BLaER1 treated with 17β-estradiol and CSF1 and Interleukin-3, amounts not matched to agents 10 nM and 100 nM (cell line): ENCODE measurements around the gene SH3TC1.
A peak's percentile ranks its signal among the peaks of the same experiment; 100 is the strongest.

Experiments used
- H3K27ac ChIP-seq, 11 experiments: shearing (Covaris generic); formaldehyde crosslinking; 2 replicates each; pipeline ENCODE4 v1.8.1; 2022
- H3K27me3 ChIP-seq, 11 experiments: shearing (Covaris generic); formaldehyde crosslinking; 2 replicates each; pipeline ENCODE4 v1.8.1; 2022
- H3K36me3 ChIP-seq, 11 experiments: shearing (Covaris generic); formaldehyde crosslinking; 2 replicates each; pipeline ENCODE4 v1.8.1; 2022
- H3K4me1 ChIP-seq, 10 experiments: shearing (Covaris generic); formaldehyde crosslinking; 2 replicates each; pipeline ENCODE4 v1.8.1; 2022
- H3K4me2 ChIP-seq, 11 experiments: shearing (Covaris generic); formaldehyde crosslinking; 2 replicates each; pipeline ENCODE4 v1.8.1; 2022
- H3K4me3 ChIP-seq, 10 experiments: shearing (Covaris generic); formaldehyde crosslinking; 2 replicates each; pipeline ENCODE4 v1.8.1; 2022
- H3K9ac ChIP-seq, 11 experiments: shearing (Covaris generic); formaldehyde crosslinking; 2 replicates each; pipeline ENCODE4 v1.8.1; 2022
- H3K9me3 ChIP-seq, 11 experiments: shearing (Covaris generic); formaldehyde crosslinking; replicated peaks in 1 of 11; 2 replicates each; pipeline ENCODE4 v1.8.1; 2022
- H4K20me1 ChIP-seq, 11 experiments: shearing (Covaris generic); formaldehyde crosslinking; 2 replicates each; pipeline ENCODE4 v1.8.1; 2022
- Cebpa-rat ChIP-seq, 11 experiments: shearing (Covaris generic); IDR thresholded peaks; 2 replicates each; pipeline ENCODE4 v1.8.1; 2022

SH3TC1 gene

GRCh38 chr4:8219236-8219635 lies 20.1 kb downstream of the SH3TC1 start:
- peaks cover 36 to 100% (median 81%) of the 10 kb centered on the region in 10 experiments for H3K4me1 ChIP-seq
- no peak for TF ChIP-seq Cebpa-rat (IDR thresholded peaks at IDR 0.05)
- peak overlapping the region in 2 of 11 experiments; percentile 91 to 92; a peak in 4 of 22 replicates for H3K27ac ChIP-seq
- H3K4me3 ChIP-seq: no peak overlapping the region
- H3K36me3 ChIP-seq: peaks cover 70 to 93% (median 86%) of the 10 kb centered on the region in 11 experiments; a peak in 20 of 22 replicates
- no peaks in the 10 kb centered on the region for H3K27me3 ChIP-seq
- peaks cover 0 to 100% (median 0%) of the 10 kb centered on the region in 11 experiments; a peak in 7 of 22 replicates for H4K20me1 ChIP-seq
- peak overlapping the region in 6 of 11 experiments; percentile 72 to 96 (median 90); a peak in 10 of 22 replicates for H3K4me2 ChIP-seq
- H3K9me3 ChIP-seq: peaks cover 0 to 14% (median 0%) of the 10 kb centered on the region in 11 experiments; a peak in 2 of 22 replicates
- peak overlapping the region in 1 of 11 experiments; percentile 46; a peak in 3 of 22 replicates for H3K9ac ChIP-seq

- peak overlapping the region in 3 of 10 experiments; percentile 15 to 40 (median 19); a peak in 3 of 20 replicates for H3K4me3 ChIP-seq
- peak overlapping the region; percentile 4 to 96 (median 75); a peak in 20 of 22 replicates for H3K4me2 ChIP-seq
- peaks cover 38 to 100% (median 81%) of the 10 kb centered on the region in 10 experiments for H3K4me1 ChIP-seq
These were observed 21.8 kb downstream of the SH3TC1 start for GRCh38 chr4:8220661-8221450.

GRCh38 chr4:8221476-8221875 lies 22.4 kb downstream of the SH3TC1 start:
- peaks cover 0 to 100% (median 0%) of the 10 kb centered on the region in 11 experiments; a peak in 8 of 22 replicates for H4K20me1 ChIP-seq
- peaks cover 45 to 100% (median 86%) of the 10 kb centered on the region in 10 experiments for H3K4me1 ChIP-seq
- peaks cover 58 to 93% (median 72%) of the 10 kb centered on the region in 11 experiments; a peak in 20 of 22 replicates for H3K36me3 ChIP-seq
- no peaks in the 10 kb centered on the region for H3K27me3 ChIP-seq
- H3K9me3 ChIP-seq: peaks cover 0 to 14% (median 0%) of the 10 kb centered on the region in 11 experiments; a peak in 2 of 22 replicates
- peak in 6 of 11 experiments; percentile 11 to 90 (median 56); a peak in 8 of 22 replicates for TF ChIP-seq Cebpa-rat (IDR thresholded peaks at IDR 0.05)
- H3K4me3 ChIP-seq: no peak overlapping the region
- H3K9ac ChIP-seq: peak overlapping the region in 9 of 11 experiments; percentile 49 to 79 (median 70); a peak in 17 of 22 replicates
- peak overlapping the region; percentile 4 to 96 (median 75); a peak in 20 of 22 replicates for H3K4me2 ChIP-seq
- H3K27ac ChIP-seq: peak overlapping the region; percentile 48 to 92 (median 83); a peak in 21 of 22 replicates

More at GRCh38 chr4:8220661-8221450, 21.8 kb downstream of the SH3TC1 start:
- Histone ChIP-seq H4K20me1 (peaks cover 0 to 100% (median 0%) of the 10 kb centered on the region in 11 experiments; a peak in 8 of 22 replicates), H3K9me3 (peaks cover 0 to 14% (median 0%) of the 10 kb centered on the region in 11 experiments; a peak in 2 of 22 replicates), H3K27ac (peak overlapping the region; percentile 40 to 92 (median 82); a peak in 21 of 22 replicates), H3K9ac (peak overlapping the region in 9 of 11 experiments; percentile 33 to 75 (median 68); a peak in 15 of 22 replicates), H3K36me3 (peaks cover 64 to 93% (median 78%) of the 10 kb centered on the region in 11 experiments; a peak in 20 of 22 replicates), H3K27me3 (no peaks in the 10 kb centered on the region)
- peak in 1 of 11 experiments; percentile 42; a peak in 1 of 22 replicates for TF ChIP-seq Cebpa-rat (IDR thresholded peaks at IDR 0.05)

GRCh38 chr4:8221985-8222384 lies 22.9 kb downstream of the SH3TC1 start:
- H3K9me3 ChIP-seq: peaks cover 0 to 14% (median 0%) of the 10 kb centered on the region in 11 experiments; a peak in 2 of 22 replicates
- peak overlapping the region; percentile 4 to 96 (median 75); a peak in 19 of 22 replicates for H3K4me2 ChIP-seq
- TF ChIP-seq Cebpa-rat (IDR thresholded peaks at IDR 0.05): no peak
- H3K27ac ChIP-seq: peak overlapping the region; percentile 48 to 92 (median 83); a peak in 21 of 22 replicates
- peak overlapping the region in 1 of 10 experiments; percentile 6; a peak in 1 of 20 replicates for H3K4me3 ChIP-seq
- no peaks in the 10 kb centered on the region for H3K27me3 ChIP-seq
- H3K36me3 ChIP-seq: peaks cover 53 to 93% (median 67%) of the 10 kb centered on the region in 11 experiments; a peak in 20 of 22 replicates
- H3K9ac ChIP-seq: peak overlapping the region in 10 of 11 experiments; percentile 32 to 79 (median 70); a peak in 18 of 22 replicates
- peaks cover 0 to 100% (median 0%) of the 10 kb centered on the region in 11 experiments; a peak in 8 of 22 replicates for H4K20me1 ChIP-seq
- peaks cover 50 to 100% (median 89%) of the 10 kb centered on the region in 10 experiments for H3K4me1 ChIP-seq

- H4K20me1 ChIP-seq: peaks cover 0 to 100% (median 3%) of the 10 kb centered on the region in 11 experiments; a peak in 8 of 22 replicates
- H3K4me2 ChIP-seq: peak overlapping the region in 9 of 11 experiments; percentile 49 to 96 (median 85); a peak in 16 of 22 replicates
- peaks cover 46 to 93% (median 68%) of the 10 kb centered on the region in 11 experiments; a peak in 20 of 22 replicates for H3K36me3 ChIP-seq
- H3K27me3 ChIP-seq: no peaks in the 10 kb centered on the region
- H3K27ac ChIP-seq: peak overlapping the region in 10 of 11 experiments; percentile 61 to 92 (median 84); a peak in 19 of 22 replicates
- peak overlapping the region in 8 of 11 experiments; percentile 15 to 79 (median 68); a peak in 7 of 22 replicates for H3K9ac ChIP-seq
- H3K4me3 ChIP-seq: peak overlapping the region in 1 of 10 experiments; percentile 6; a peak in 2 of 20 replicates
- no peak for TF ChIP-seq Cebpa-rat (IDR thresholded peaks at IDR 0.05)
- H3K9me3 ChIP-seq: peaks cover 0 to 14% (median 0%) of the 10 kb centered on the region in 11 experiments; a peak in 2 of 22 replicates
- H3K4me1 ChIP-seq: peaks cover 58 to 100% (median 90%) of the 10 kb centered on the region in 10 experiments
These were observed 23.7 kb downstream of the SH3TC1 start for GRCh38 chr4:8222609-8223388.

- Histone ChIP-seq H3K9ac (peak overlapping the region in 2 of 11 experiments; percentile 46 to 47; a peak in 2 of 22 replicates), H3K27me3 (no peaks in the 10 kb centered on the region), H3K4me1 (peaks cover 74 to 100% (median 98%) of the 10 kb centered on the region in 10 experiments), H4K20me1 (peaks cover 0 to 100% (median 15%) of the 10 kb centered on the region in 11 experiments; a peak in 10 of 22 replicates), H3K36me3 (peaks cover 30 to 89% (median 53%) of the 10 kb centered on the region in 11 experiments; a peak in 20 of 22 replicates), H3K4me2 (peak overlapping the region; percentile 84 to 96 (median 91)), H3K27ac (peak overlapping the region in 1 of 11 experiments; percentile 59; a peak in 2 of 22 replicates), H3K9me3 (peaks cover 0 to 14% (median 0%) of the 10 kb centered on the region in 11 experiments; a peak in 2 of 22 replicates), H3K4me3 (peak overlapping the region in 2 of 10 experiments; percentile 21 to 46; a peak in 3 of 20 replicates)
- TF ChIP-seq Cebpa-rat (IDR thresholded peaks at IDR 0.05): no peak
These were observed 25.3 kb downstream of the SH3TC1 start for GRCh38 chr4:8224267-8224974.
